HepG2 (cell line): ENCODE results near the gene TOB1. TPM values are rescaled to one million over a fixed set of nuclear protein-coding genes. Genes with fewer than 3 reads are reported as not detected.

Source experiments
- ATAC-seq: fragments of 200-7000 bp; cut with Tn5 transposase; 3 replicates; pipeline ENCODE4 v1.9.1; 2020; ENCODE audit warnings: mild to moderate bottlenecking, moderate library complexity
- BruUV-seq: library from RNA; stranded (reverse); fragments of 400-500 nt; replicated peaks from 2 replicates; lab custom pipeline; 2021; lab: Mats Ljungman, UMichigan
- CTCF ChIA-PET: fragments of 300-600 bp; formaldehyde crosslinking; extraction: SDS; loops from one replicate; lab custom pipeline; 2021; ENCODE audit warnings: low total read pairs, inconsistent platforms, low intra/inter-chr PET ratio; lab: Yijun Ruan, JAX
- POLR2A ChIA-PET: fragments of 350-600 bp; sonication (Branson Sonifier 250); formaldehyde crosslinking; loops from one replicate; lab custom pipeline; 2020; ENCODE audit warnings: antibody characterized with exemption, inconsistent platforms; lab: Yijun Ruan, JAX
- DNase-seq: peaks from one replicate; pipeline ENCODE4 v3.0.0-alpha.2; 2015; ENCODE audit warnings: low spot score
- FAIRE-seq: peaks from 3 replicates; lab custom pipeline; 2011; peaks lifted over from hg19 to GRCh38; lab: Jason Lieb, UNC
- H2AFZ ChIP-seq: one replicate; pipeline ENCODE4 v1.6.1; 2011; ENCODE audit warnings: low read length, inconsistent platforms
- H3K27ac ChIP-seq: fragments of 300-600 bp; 3 replicates; pipeline ENCODE4 v1.8.0; 2011; ENCODE audit warnings: mixed run types, mild to moderate bottlenecking, mixed read lengths, low read length, inconsistent platforms; ENCODE audit not compliant: insufficient read depth; ENCODE audit errors: extremely low read length
- H3K27me3 ChIP-seq, 2 experiments: fragments of 200-600 bp in 1 of 2; 2 replicates in 1 of 2; 3 replicates in 1 of 2; pipeline versions ENCODE4 v1.6.0 to v1.8.0; 2011; ENCODE audit warnings: low read length in 2 of 2, mild to moderate bottlenecking in 2 of 2, moderate library complexity in 2 of 2, inconsistent platforms in 1 of 2; ENCODE audit not compliant: insufficient read depth in 2 of 2, control insufficient read depth in 1 of 2
- H3K36me3 ChIP-seq, 2 experiments: fragments of 200-600 bp in 1 of 2; replicated peaks in 1 of 2; 2 replicates in 1 of 2; 3 replicates in 1 of 2; pipeline versions ENCODE4 v1.5.1 to v1.8.0; 2011; ENCODE audit warnings: low read length in 2 of 2, inconsistent platforms in 1 of 2; ENCODE audit not compliant: insufficient read depth in 2 of 2, control insufficient read depth in 1 of 2
- H3K4me1 ChIP-seq: 2 replicates; pipeline ENCODE4 v1.5.1; 2012; ENCODE audit warnings: low read length, inconsistent platforms; ENCODE audit not compliant: insufficient read depth
- H3K4me2 ChIP-seq: 2 replicates; pipeline ENCODE4 v1.6.0; 2011; ENCODE audit warnings: low read depth, low read length, inconsistent platforms
- H3K4me3 ChIP-seq, 3 experiments: fragments of 200-600 bp in 1 of 3; sonication (generic), shearing (Covaris generic) in 1 of 3; replicated peaks in 1 of 3; 2 replicates each; pipeline ENCODE4 v1.5.1; 2011 to 2016; ENCODE audit warnings: low read length in 3 of 3, inconsistent platforms in 2 of 3, low read depth in 2 of 3, mild to moderate bottlenecking in 2 of 3, control low read depth in 1 of 3, mixed read lengths in 1 of 3; ENCODE audit not compliant: insufficient read depth in 1 of 3
- H3K79me2 ChIP-seq: one replicate; pipeline ENCODE4 v1.6.1; 2011; ENCODE audit warnings: low read length, inconsistent platforms; ENCODE audit not compliant: insufficient read depth
- H3K9ac ChIP-seq: 2 replicates; pipeline ENCODE4 v1.6.0; 2011; ENCODE audit warnings: mild to moderate bottlenecking, low read depth, low read length, inconsistent platforms; ENCODE audit not compliant: insufficient read depth
- H3K9me3 ChIP-seq: 2 replicates; pipeline ENCODE4 v1.5.1; 2012; ENCODE audit warnings: mild to moderate bottlenecking, low read length
- H4K20me1 ChIP-seq: 2 replicates; pipeline ENCODE4 v1.6.0; 2011; ENCODE audit warnings: inconsistent platforms, mild to moderate bottlenecking, low read length, moderate library complexity; ENCODE audit not compliant: insufficient read depth
- KMT2A ChIP-seq: sonication (generic); formaldehyde crosslinking; IDR thresholded peaks from 2 replicates; pipeline ENCODE4 v1.4.0; 2020; ENCODE audit warnings: missing genetic modification reagents
- MIER3 ChIP-seq: IDR thresholded peaks from 2 replicates; pipeline ENCODE4 v1.6.1; 2016; ENCODE audit warnings: missing compliant biosample characterization, borderline replicate concordance
- MYNN ChIP-seq: sonication (generic); formaldehyde crosslinking; IDR thresholded peaks from 2 replicates; pipeline ENCODE4 v1.4.0; 2020; ENCODE audit warnings: mild to moderate bottlenecking, low read depth, missing genetic modification reagents
- RARA ChIP-seq: IDR thresholded peaks from 2 replicates; pipeline ENCODE4 v1.6.1; 2016; ENCODE audit warnings: missing genetic modification reagents, missing compliant biosample characterization
- ZKSCAN5 ChIP-seq: sonication (generic); formaldehyde crosslinking; IDR thresholded peaks from 2 replicates; pipeline ENCODE4 v1.5.1; 2020; ENCODE audit warnings: mild to moderate bottlenecking, missing genetic modification reagents
- ZNF772 ChIP-seq: sonication (generic); formaldehyde crosslinking; IDR thresholded peaks from 2 replicates; pipeline ENCODE4 v1.5.0; 2020; ENCODE audit warnings: mild to moderate bottlenecking, missing genetic modification reagents
- WGBS: methylation state at CpG from one replicate; pipeline ENCODE4 v1.1.6; 2017; ENCODE audit warnings: low lambda C conversion rate; 5-methylcytosine and 5-hydroxymethylcytosine counted together
- in situ Hi-C: cut with HindIII; loops from 2 replicates; pipeline ENCODE4 v1.10.0; 2017; ENCODE audit warnings: low pct_unique_long_range_greater_than_20kb; ENCODE audit not compliant: extremely low pct_ligation_motif_present
- intact Hi-C: fragments of 100-400 bp; cut with micrococcal nuclease; formaldehyde crosslinking; loops from one replicate; pipeline ENCODE4 v1.10.0; 2022; ENCODE audit not compliant: unreplicated experiment
- polyA plus RNA-seq, 8 experiments: library from polyadenylated mRNA; depleted of rRNA in 3 of 8; stranded (reverse) in 7 of 8; unstranded in 1 of 8; fragments of >200 nt; fragmentation: Illumina TruSeq in 4 of 8; extraction: Trizol in 4 of 8; gene quantifications; 2 replicates each; pipeline versions ENCODE4 v1.2.1 to v1.2.3, GENCODE V29; 2011 to 2016; ENCODE audit warnings: low read depth in 4 of 8, missing spikeins in 1 of 8, mixed read lengths in 1 of 8; ENCODE audit not compliant: insufficient read depth in 1 of 8
- total RNA-seq, 5 experiments: library from RNA; depleted of rRNA; stranded (reverse); fragments of >200 nt; fragmentation: Illumina TruSeq; extraction: Trizol; gene quantifications; 2 replicates each; pipeline ENCODE4 v1.2.3, GENCODE V29; 2016; ENCODE audit warnings: low read depth in 1 of 5
- TF ChIP-seq, protein P1 (sequence below): IDR thresholded peaks from 2 replicates; pipeline ENCODE4 v1.6.1; 2016; ENCODE audit warnings: low read depth

TOB1 gene
- total and polyA plus RNA-seq, 2 of the 13 experiments (the other 11 are each of a cell fraction or from before 2014, with no cell fraction given) = 21.9 to 57.7 TPM

DNA sequence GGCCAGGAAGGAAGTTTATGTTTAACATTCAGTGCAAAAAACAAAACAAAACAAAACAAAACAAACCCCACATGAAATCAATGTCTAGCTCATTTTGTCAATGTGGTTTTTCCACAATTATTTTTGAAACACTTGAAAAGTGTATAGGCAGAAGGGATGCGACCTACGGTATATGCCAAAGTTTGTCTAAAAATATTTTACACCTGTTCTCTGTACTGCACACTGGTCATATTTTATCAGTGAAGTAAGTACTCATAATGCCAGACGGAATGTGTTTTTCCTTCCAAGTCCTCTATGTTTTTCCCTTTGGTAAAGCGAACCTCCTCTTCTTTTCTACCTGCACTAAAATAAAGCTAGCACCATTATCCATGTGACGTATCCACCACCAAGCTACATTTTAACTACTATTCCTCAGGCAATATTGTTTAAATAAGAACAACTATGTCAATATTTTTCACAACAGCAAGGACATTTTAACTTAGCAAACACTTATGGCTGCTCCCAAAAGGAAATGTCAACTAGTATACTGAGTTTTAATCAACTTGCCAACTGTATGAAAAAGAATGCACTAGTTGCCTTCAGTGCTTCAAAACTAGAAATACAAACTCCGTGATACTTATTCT lies 10.3 kb downstream of the TOB1 start (continued):
- TF ChIP-seq MIER3 (CRISPR knock-in tag) (peak; percentile 45; the same call in 1 of the 2 replicates), RARA (peak; percentile 67; the same call in 1 of the 2 replicates), KMT2A (CRISPR knock-in tag) (no peak)
- TF ChIP-seq, protein P1, sequence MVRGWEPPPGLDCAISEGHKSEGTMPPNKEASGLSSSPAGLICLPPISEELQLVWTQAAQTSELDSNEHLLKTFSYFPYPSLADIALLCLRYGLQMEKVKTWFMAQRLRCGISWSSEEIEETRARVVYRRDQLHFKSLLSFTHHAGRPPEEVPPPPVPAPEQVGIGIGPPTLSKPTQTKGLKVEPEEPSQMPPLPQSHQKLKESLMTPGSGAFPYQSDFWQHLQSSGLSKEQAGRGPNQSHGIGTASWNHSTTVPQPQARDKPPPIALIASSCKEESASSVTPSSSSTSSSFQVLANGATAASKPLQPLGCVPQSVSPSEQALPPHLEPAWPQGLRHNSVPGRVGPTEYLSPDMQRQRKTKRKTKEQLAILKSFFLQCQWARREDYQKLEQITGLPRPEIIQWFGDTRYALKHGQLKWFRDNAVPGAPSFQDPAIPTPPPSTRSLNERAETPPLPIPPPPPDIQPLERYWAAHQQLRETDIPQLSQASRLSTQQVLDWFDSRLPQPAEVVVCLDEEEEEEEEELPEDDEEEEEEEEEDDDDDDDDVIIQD (CRISPR knock-in tag) = no peak; the same call in 1 of the 2 replicates
- TF ChIP-seq, all 625 proteins: peak for 67

DNA sequence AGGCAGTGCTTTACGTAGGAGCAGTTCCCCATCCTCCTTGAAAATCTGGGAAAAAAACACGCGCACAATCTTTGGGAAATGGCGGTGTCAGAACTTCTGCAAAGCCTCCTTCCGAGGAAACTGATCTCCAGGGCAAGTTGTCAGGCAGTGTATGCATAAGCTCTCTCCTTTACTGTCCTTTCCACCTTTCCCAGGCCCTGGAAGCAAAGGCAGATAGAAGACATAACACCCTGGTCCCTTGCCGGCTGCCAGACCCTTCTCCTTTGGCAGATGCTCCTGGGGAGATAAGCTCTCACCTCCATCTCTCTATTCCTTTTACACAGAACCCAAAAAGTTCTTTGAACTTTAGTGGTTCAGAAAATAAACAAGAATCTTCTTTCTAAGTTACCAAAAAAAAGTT lies 12.4 kb downstream of the TOB1 start:
- peaks cover 0 to 8% of the 10 kb centered on the region in 2 experiments; a peak in 2 of 5 replicates for H3K27me3 ChIP-seq
- H3K9me3 ChIP-seq = 0 out of 2 replicates have a peak, but pooled peaks cover 2% of the 10 kb centered on the region
- peak overlapping the region; percentile 49 for H3K27ac ChIP-seq
- DNase-seq (no peak), FAIRE-seq (no peak), ATAC-seq (no peak)
- no peaks in the 10 kb centered on the region for H3K36me3 ChIP-seq
- in situ Hi-C loops = no loop called here
- H3K4me1 ChIP-seq = peaks cover 81% of the 10 kb centered on the region
- CTCF ChIA-PET = interaction anchor here (3.5 kb wide), 1 partner anchor 96 kb away, joined by 23 read pairs; no protein-coding TSS in a partner anchor
- no peaks in the 10 kb centered on the region for H4K20me1 ChIP-seq
- 57% methylated on average over 6 of the region's 6 CpGs for WGBS
- BruUV-seq = no TSS peak
- H3K4me3 ChIP-seq = peak overlapping the region in 1 of 3 experiments; percentile 64; a peak in 2 of 6 replicates
- intact Hi-C loops = loop anchor here (1.0 kb wide), 1 partner anchor 10 kb away; no protein-coding TSS in a partner anchor
- H3K9ac ChIP-seq = no peak overlapping the region
- peak overlapping the region; percentile 89 for H3K4me2 ChIP-seq
- POLR2A ChIA-PET = interaction anchor here (0.8 to 10.6 kb wide), 16 partner anchors 10 to 300 kb away, joined by 3 to 333 read pairs (median 8); partner anchors contain the start of genes LUC7L3, NME1 and TOB1
- no peak for TF ChIP-seq ZNF772 (CRISPR knock-in tag)
- no peak for TF ChIP-seq MYNN (CRISPR knock-in tag)
- TF ChIP-seq ZKSCAN5 (CRISPR knock-in tag) = 0 out of 2 replicates have a peak, but pooled peaks have one; percentile 44
- H2AFZ ChIP-seq = no peak overlapping the region
- H3K79me2 ChIP-seq = no peaks in the 10 kb centered on the region
